ENCODE results near the gene AGAP1. TPM values are rescaled to one million over a fixed set of nuclear protein-coding genes. Genes with fewer than 3 reads are reported as not detected.
"Not testable (repeated sequence)": the region's sequence is repeated elsewhere in the genome, so short reads cannot be mapped to it uniquely, and the experiment has no call there.

The AGAP1 gene
- total RNA-seq, 2 experiments from 2014 or later, result 2.4 to 4.5 TPM

- no peak overlapping the region for H3K27ac Mint-ChIP-seq
- ATAC-seq (ENCODE audit: low read depth) (no peak), DNase-seq (no peak)
- H3K36me3 Mint-ChIP-seq, result no peaks in the 10 kb centered on the region
- no peaks in the 10 kb centered on the region for H3K4me1 Mint-ChIP-seq
- POLR2A ChIA-PET, result no interaction called here
- H3K4me3 Mint-ChIP-seq, result no peak overlapping the region
- H3K9me3 Mint-ChIP-seq, result peaks cover under 1% of the 10 kb centered on the region
- no peaks in the 10 kb centered on the region for H3K27me3 Mint-ChIP-seq
These were observed 103.3 kb downstream of the AGAP1 start for GRCh38 chr2:235597081-235597615.

- peaks cover 4% of the 10 kb centered on the region for H3K9me3 Mint-ChIP-seq
- ATAC-seq (ENCODE audit: low read depth), result no peak
- H3K36me3 Mint-ChIP-seq, result no peaks in the 10 kb centered on the region
- no peaks in the 10 kb centered on the region for H3K4me1 Mint-ChIP-seq
- H3K4me3 Mint-ChIP-seq, result no peak overlapping the region
- no peak overlapping the region for H3K27ac Mint-ChIP-seq
- H3K27me3 Mint-ChIP-seq, result no peaks in the 10 kb centered on the region
- POLR2A ChIA-PET, result no interaction called here
- no peak for DNase-seq
These were observed 104.2 kb downstream of the AGAP1 start for GRCh38 chr2:235598026-235598425.

GRCh38 chr2:235598532-235599531, 105.0 kb downstream of the AGAP1 start:
- H3K9me3 Mint-ChIP-seq, result peaks cover 6% of the 10 kb centered on the region
- H3K4me3 Mint-ChIP-seq, result no peak overlapping the region
- H3K36me3 Mint-ChIP-seq, result no peaks in the 10 kb centered on the region
- no peaks in the 10 kb centered on the region for H3K27me3 Mint-ChIP-seq
- DNase-seq (no peak), ATAC-seq (ENCODE audit: low read depth) (no peak)
- H3K27ac Mint-ChIP-seq, result no peak overlapping the region
- POLR2A ChIA-PET, result no interaction called here
- no peaks in the 10 kb centered on the region for H3K4me1 Mint-ChIP-seq

GRCh38 chr2:235599596-235600338, 105.9 kb downstream of the AGAP1 start:
- Mint-ChIP-seq H3K27ac (no peak overlapping the region), H3K36me3 (no peaks in the 10 kb centered on the region), H3K9me3 (peaks cover 6% of the 10 kb centered on the region), H3K4me3 (no peak overlapping the region), H3K27me3 (no peaks in the 10 kb centered on the region), H3K4me1 (no peaks in the 10 kb centered on the region)
- DNase-seq (no peak), ATAC-seq (ENCODE audit: low read depth) (no peak)
- POLR2A ChIA-PET, result no interaction called here

GRCh38 chr2:235600406-235600805, 106.6 kb downstream of the AGAP1 start:
- no peaks in the 10 kb centered on the region for H3K36me3 Mint-ChIP-seq
- ATAC-seq (ENCODE audit: low read depth) (no peak), DNase-seq (no peak)
- H3K4me3 Mint-ChIP-seq, result no peak overlapping the region
- no peak overlapping the region for H3K27ac Mint-ChIP-seq
- POLR2A ChIA-PET, result no interaction called here
- no peaks in the 10 kb centered on the region for H3K4me1 Mint-ChIP-seq
- H3K9me3 Mint-ChIP-seq, result peaks cover 6% of the 10 kb centered on the region
- no peaks in the 10 kb centered on the region for H3K27me3 Mint-ChIP-seq

GRCh38 chr2:235600926-235601325, 107.1 kb downstream of the AGAP1 start:
- no peaks in the 10 kb centered on the region for H3K36me3 Mint-ChIP-seq
- ATAC-seq (ENCODE audit: low read depth), result no peak

GRCh38 chr2:235601960-235602704, 108.3 kb downstream of the AGAP1 start:
- peak overlapping the region; percentile 38 for H3K27ac Mint-ChIP-seq
- DNase-seq (no peak), ATAC-seq (ENCODE audit: low read depth) (no peak)
- H3K27me3 Mint-ChIP-seq, result no peaks in the 10 kb centered on the region
- H3K4me1 Mint-ChIP-seq, result no peaks in the 10 kb centered on the region
- POLR2A ChIA-PET, result no interaction called here
- H3K9me3 Mint-ChIP-seq, result peaks cover 7% of the 10 kb centered on the region
- H3K4me3 Mint-ChIP-seq, result no peak overlapping the region
- no peaks in the 10 kb centered on the region for H3K36me3 Mint-ChIP-seq

More at GRCh38 chr2:235600926-235601325, 107.1 kb downstream of the AGAP1 start:
- H3K4me1 Mint-ChIP-seq, result no peaks in the 10 kb centered on the region
- POLR2A ChIA-PET, result no interaction called here
- peaks cover 7% of the 10 kb centered on the region for H3K9me3 Mint-ChIP-seq
- H3K27me3 Mint-ChIP-seq, result no peaks in the 10 kb centered on the region
- H3K4me3 Mint-ChIP-seq, result no peak overlapping the region
- no peak overlapping the region for H3K27ac Mint-ChIP-seq
- DNase-seq, result no peak

- H3K27me3 Mint-ChIP-seq; ATAC-seq (ENCODE audit: low read depth); DNase-seq; H3K9me3 Mint-ChIP-seq; H3K4me3 Mint-ChIP-seq; POLR2A ChIA-PET; H3K4me1 Mint-ChIP-seq; H3K27ac Mint-ChIP-seq; H3K36me3 Mint-ChIP-seq: not testable (repeated sequence)
These were observed 109.1 kb downstream of the AGAP1 start for GRCh38 chr2:235602971-235603370.

- Mint-ChIP-seq H3K4me1 (no peaks in the 10 kb centered on the region), H3K27ac (no peak overlapping the region), H3K4me3 (no peak overlapping the region), H3K36me3 (no peaks in the 10 kb centered on the region), H3K27me3 (no peaks in the 10 kb centered on the region), H3K9me3 (peaks cover 7% of the 10 kb centered on the region)
- DNase-seq, result no peak
- ATAC-seq (ENCODE audit: low read depth), result no peak
- POLR2A ChIA-PET, result no interaction called here
These were observed 109.8 kb downstream of the AGAP1 start for GRCh38 chr2:235603659-235604058.

GRCh38 chr2:235605312-235606003, 111.6 kb downstream of the AGAP1 start:
- no peaks in the 10 kb centered on the region for H3K27me3 Mint-ChIP-seq
- H3K27ac Mint-ChIP-seq, result no peak overlapping the region
- H3K4me3 Mint-ChIP-seq, result no peak overlapping the region
- DNase-seq (no peak), ATAC-seq (ENCODE audit: low read depth) (no peak)
- H3K4me1 Mint-ChIP-seq, result no peaks in the 10 kb centered on the region
- peaks cover 7% of the 10 kb centered on the region for H3K9me3 Mint-ChIP-seq
- no peaks in the 10 kb centered on the region for H3K36me3 Mint-ChIP-seq
- POLR2A ChIA-PET, result no interaction called here

- POLR2A ChIA-PET, result no interaction called here
- H3K4me1 Mint-ChIP-seq, result no peaks in the 10 kb centered on the region
- no peaks in the 10 kb centered on the region for H3K27me3 Mint-ChIP-seq
- ATAC-seq (ENCODE audit: low read depth) (no peak), DNase-seq (no peak)
- no peaks in the 10 kb centered on the region for H3K36me3 Mint-ChIP-seq
- H3K9me3 Mint-ChIP-seq, result peaks cover 7% of the 10 kb centered on the region
- no peak overlapping the region for H3K27ac Mint-ChIP-seq
- no peak overlapping the region for H3K4me3 Mint-ChIP-seq
These were observed 112.3 kb downstream of the AGAP1 start for GRCh38 chr2:235606004-235606715.

- POLR2A ChIA-PET, result no interaction called here
- Mint-ChIP-seq H3K4me1 (no peaks in the 10 kb centered on the region), H3K27ac (no peak overlapping the region), H3K27me3 (no peaks in the 10 kb centered on the region), H3K9me3 (peaks cover 3% of the 10 kb centered on the region), H3K36me3 (no peaks in the 10 kb centered on the region), H3K4me3 (no peak overlapping the region)
- ATAC-seq (ENCODE audit: low read depth) (no peak), DNase-seq (no peak)
These were observed 113.8 kb downstream of the AGAP1 start for GRCh38 chr2:235607546-235608199.
